ENCODE data around the gene NMU.
"Not testable (repeated sequence)": the region's sequence is repeated elsewhere in the genome, so short reads cannot be mapped to it uniquely, and the experiment has no call there.

NMU gene

DNA sequence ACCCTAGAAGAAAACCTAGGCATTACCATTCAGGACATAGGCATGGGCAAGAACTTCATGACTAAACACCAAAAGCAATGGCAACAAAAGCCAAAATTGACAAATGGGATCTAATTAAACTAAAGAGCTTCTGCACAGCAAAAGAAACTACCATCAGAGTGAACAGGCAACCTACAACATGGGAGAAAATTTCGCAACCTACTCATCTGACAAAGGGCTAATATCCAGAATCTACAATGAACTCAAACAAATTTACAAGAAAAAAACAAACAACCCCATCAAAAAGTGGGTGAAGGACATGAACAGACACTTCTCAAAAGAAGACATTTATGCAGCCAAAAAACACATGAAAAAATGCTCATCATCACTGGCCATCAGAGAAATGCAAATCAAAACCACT lies 12.0 kb downstream of the NMU start:
- not testable (repeated sequence) for DNase-seq (ENCODE audit: low read depth)

GRCh38 chr4:55618546-55619143 lies 17.5 kb downstream of the NMU start:
- DNase-seq (ENCODE audit: low read depth): no peak

DNA sequence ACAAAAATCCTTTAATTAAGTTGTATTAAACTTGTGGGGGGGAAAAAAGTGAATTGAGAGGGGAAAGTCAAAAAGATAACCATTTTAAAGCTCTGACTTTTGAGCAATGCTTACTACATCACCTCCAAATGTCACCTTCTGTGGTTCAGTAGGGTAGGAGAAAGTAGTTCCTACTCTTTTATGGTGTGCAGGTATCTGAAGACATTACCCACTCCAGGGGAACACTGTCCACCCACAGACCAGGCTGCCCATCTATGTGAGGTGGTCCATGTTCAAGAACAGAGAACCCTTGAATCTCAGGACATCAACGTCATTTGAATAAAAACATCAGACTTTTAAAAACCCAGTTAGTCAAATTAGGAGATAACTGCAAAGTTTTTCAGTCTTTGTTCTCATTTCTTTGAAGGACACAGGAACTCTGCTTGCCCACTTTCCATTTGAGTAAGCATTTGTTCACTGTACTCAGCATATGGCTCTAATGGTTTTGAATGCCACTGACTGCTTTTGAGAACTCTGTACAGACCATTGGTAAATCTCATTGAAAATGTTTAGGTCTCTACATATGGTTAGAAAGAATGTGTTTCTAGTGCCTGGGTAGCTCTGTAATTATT lies 18.4 kb downstream of the NMU start:
- DNase-seq (ENCODE audit: low read depth): no peak

DNA sequence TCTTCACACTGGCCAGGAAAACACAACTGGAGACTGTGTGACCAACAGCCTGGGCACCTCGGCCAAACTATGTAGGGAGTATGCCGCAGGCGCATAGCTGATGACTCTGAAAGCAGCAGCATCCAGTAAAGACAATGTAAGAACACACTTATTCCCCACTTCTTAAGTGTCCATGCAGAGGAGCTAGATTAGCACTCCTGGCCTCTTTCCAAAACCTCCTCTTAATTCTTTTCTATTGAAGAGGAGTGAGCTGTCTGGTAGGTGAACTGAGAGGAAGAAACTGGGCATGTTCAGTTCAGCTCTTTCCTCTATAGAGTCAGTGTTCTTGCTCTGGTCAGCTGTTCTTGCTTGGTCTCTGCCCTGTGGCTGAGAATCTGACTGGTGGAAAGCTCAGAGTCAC lies 21.1 kb downstream of the NMU start:
- no peak for DNase-seq (ENCODE audit: low read depth)

- DNase-seq (ENCODE audit: low read depth): no peak
Observed at GRCh38 chr4:55613621-55614020, 22.5 kb downstream of the NMU start.

- DNase-seq (ENCODE audit: low read depth): no peak
Observed at GRCh38 chr4:55612341-55612740, 23.8 kb downstream of the NMU start.

- no peak for DNase-seq (ENCODE audit: low read depth)
Observed at GRCh38 chr4:55611358-55612059, 24.6 kb downstream of the NMU start.

DNA sequence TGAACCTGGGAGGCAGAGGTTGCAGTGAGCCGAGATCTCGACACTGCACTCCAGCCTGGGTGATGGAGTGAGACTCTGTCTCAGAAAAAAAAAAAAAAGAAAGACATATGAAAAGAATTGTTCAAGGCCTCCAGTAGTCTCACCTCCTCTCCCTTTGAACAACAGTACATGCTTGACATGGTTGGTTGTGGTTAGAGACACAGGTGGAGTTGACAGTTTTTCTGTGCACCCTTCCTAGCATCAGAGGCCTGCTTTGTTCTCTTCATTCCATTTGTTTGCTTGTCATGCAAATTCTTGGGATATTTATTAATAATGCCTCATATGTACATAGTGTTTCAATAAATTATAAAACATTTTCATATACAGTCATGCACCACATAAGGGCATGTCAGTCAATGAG lies 25.7 kb downstream of the NMU start:
- DNase-seq (ENCODE audit: low read depth): no peak

DNA sequence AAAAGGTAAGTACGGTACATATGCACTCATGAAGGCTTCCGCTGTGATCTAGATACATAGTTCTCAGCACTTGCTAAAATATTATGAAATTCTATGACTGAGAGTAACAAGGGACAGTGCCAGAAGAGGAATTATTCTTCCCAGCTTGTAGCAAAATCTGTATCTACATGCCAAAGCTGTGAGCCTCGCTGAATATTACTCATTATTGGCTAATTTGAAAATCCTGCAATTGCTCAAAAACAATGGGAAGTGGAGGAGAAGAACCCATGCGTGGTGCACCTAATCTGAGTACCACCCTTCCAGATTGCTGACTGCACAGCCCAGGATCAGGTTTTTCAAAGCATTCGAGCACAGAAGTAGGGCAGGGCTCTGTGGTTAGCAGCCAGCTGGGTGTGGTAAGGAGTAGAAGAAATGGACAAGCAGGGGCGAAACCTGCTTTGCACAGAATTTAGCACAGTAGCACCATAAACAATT lies 26.7 kb downstream of the NMU start:
- DNase-seq (ENCODE audit: low read depth): no peak

- DNase-seq (ENCODE audit: low read depth): no peak
Observed at GRCh38 chr4:55608591-55608990, 27.5 kb downstream of the NMU start.

DNA sequence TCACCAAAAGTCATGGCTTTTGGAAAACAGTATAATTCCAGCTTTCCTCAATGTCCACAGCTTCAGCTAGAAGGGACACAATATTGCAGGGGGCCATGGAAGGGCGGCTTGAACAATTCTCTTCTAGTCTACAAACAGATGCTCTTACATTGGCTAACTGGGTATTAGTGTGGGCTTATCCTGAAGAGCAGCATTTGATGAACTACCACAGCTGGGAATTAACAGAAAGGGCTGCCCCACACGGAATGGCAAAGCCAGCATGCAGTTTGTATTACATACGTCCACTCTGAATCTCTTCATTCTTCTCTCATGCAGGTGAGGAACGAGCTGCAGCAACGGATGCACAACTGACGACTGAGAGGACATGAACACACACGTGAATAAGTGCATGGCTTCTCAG lies 31.1 kb downstream of the NMU start:
- DNase-seq (ENCODE audit: low read depth): no peak

GRCh38 chr4:55600640-55601039 lies 35.5 kb downstream of the NMU start:
- DNase-seq (ENCODE audit: low read depth): no peak

DNA sequence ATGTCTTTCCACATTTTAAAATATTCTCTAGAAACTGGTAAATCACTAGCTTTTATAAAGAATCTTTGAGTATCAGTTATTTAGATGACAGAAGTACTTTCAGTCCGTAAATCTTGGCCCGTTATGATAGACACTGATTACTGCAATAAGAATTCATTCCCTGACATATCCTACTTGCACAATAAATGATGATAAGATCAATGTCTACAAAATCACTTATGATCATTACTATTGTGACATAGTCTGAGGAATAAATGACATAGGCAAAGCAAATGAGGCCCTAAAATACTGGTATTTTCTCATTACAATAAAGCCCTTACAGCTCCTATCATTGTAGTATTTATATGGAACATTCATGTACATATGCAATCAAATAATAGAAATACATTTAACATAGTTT lies 37.5 kb downstream of the NMU start:
- no peak for DNase-seq (ENCODE audit: low read depth)

DNA sequence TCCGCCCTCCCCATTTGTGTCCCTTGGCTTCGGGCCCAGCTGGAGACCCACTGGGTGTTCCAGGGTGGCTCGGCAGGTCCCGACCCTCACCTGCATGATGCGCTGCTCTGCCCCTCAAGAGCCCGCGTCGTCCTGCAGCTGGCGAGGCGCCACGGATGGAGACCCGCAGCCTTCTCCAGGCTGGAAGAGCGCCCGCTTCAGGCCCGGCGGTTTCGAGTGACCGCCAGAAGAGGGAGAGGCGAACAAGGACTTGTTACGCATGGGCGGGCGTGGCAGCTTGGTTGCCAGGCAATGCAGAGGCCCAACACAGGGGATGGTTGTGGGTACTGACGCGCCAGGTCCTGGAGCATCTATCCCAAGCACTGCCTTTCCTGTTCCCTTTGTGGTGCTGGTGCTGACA lies 44.1 kb downstream of the NMU start, which contains the start of gene PDCL2:
Gene PDCL2, minus strand, starts transcription at position 232 of the 400 bp plus-strand sequence. Its CDS starts 136 bp downstream, at position 96.
- no peak for DNase-seq (ENCODE audit: low read depth)

DNA sequence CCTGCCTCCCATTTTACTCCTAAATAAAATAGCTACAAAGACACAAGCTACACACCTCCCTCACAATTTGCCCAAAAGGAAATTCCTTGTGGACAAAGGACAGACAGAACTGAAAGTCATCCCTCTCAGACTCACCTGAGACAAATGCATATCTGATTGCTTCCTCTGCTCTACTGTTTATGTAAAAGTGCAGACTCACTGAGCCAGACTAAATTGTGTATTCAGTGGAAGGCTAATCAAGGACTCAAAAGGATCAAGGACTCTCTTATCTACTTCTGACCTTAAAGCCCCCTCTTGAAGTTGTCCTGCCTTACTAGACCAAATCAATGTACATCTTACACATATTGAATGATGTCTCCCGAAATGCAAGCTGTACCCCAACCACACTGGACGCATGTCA lies 47.9 kb downstream of the NMU start:
- DNase-seq (ENCODE audit: low read depth): no peak

DNA sequence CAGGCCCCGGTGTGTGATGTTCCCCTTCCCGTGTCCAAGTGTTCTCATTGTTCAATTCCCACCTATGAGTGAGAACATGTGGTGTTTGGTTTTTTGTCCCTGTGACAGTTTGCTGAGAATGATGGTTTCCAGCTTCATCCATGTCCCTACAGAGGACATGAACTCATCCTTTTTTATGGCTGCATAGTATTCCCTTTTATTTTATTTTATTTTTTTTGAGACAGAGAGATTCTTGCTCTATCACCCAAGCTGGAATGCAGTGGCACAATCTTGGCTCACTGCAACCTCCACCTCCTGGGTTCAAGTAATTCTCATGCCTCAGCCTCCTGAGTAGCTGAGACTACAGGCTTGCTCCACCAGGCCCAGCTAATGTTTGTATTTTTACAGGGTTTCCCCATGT lies 53.3 kb downstream of the NMU start:
- DNase-seq (ENCODE audit: low read depth): not testable (repeated sequence)

DNA sequence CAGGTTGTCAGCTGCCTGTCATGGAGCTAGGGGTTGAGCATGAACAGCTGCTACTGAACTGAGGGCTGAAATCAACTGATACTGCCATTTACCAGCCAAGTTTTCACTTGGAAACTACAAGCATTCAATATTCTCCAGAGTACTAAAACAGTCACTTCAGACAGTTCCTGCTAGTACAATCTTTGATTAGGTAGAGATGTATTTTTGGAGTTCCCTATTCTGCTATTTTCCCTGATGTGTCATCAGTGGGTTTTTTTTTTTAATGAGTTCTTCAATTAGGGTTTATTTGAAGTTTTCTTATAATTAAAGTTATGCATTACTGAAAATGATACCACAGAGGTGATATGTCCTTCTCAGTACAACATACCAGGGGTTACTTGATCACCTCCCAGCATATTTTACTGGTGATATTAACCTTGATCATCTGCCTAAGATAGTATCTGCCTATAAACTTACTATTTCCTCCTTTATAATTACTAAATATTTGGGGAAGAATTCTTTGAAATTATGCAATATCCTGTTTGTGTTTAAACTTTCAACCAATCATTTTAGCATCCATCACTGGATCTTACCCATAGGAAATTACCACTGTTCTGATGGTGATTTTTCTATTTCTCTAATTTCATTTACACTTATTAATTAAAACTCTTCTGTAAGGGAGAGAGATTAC lies 57.6 kb downstream of the NMU start:
- DNase-seq (ENCODE audit: low read depth): no peak

GRCh38 chr4:55575513-55575912 lies 60.6 kb downstream of the NMU start:
- DNase-seq (ENCODE audit: low read depth): no peak

DNA sequence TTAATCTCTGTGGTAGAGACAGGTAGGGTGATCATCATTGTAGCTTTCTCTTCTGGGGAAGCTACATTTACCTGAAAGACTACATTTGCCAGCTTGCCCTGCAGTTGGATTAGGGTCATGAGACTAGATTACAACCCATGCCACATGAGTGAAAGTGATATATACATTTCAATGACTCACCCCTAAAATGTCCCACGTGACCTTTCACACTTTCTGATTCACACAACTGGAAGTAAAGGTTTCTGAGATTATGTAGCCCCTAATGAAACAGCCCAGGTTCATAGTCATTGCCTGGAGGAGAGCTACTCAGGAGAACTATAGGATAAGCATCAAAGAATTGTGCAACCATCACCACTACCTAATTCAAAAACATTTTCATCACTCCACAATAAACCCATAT lies 61.8 kb downstream of the NMU start:
- no peak for DNase-seq (ENCODE audit: low read depth)

GRCh38 chr4:55571806-55572205 lies 64.3 kb downstream of the NMU start:
- DNase-seq (ENCODE audit: low read depth): no peak

- DNase-seq (ENCODE audit: low read depth): no peak
Observed at GRCh38 chr4:55568905-55569504, 67.1 kb downstream of the NMU start.

- DNase-seq (ENCODE audit: low read depth): no peak
Observed at GRCh38 chr4:55561889-55562288, 74.2 kb downstream of the NMU start.
